Measurements from ENCODE around the gene ARID1B.

The ARID1B gene

GRCh38 chr6:156998794-156999330, 221.7 kb downstream of the ARID1B start:
- Histone ChIP-seq H3K4me3 (ENCODE audit: low read length) (no peak overlapping the region), H3K9me3 (ENCODE audit: insufficient read depth, low read depth, low read length) (no peaks in the 10 kb centered on the region), H3K4me1 (ENCODE audit: insufficient read depth, low read length) (peaks cover 32% of the 10 kb centered on the region), H3K27ac (ENCODE audit: low read depth, low read length) (no peak overlapping the region), H3K36me3 (ENCODE audit: insufficient read depth, low read length) (no peaks in the 10 kb centered on the region), H3K9ac (ENCODE audit: low read depth, low read length) (no peak overlapping the region), H3K27me3 (ENCODE audit: insufficient read depth, low read length) (no peaks in the 10 kb centered on the region)
- WGBS: 97% methylated on average over 7 of the region's 7 CpGs

- H3K27me3 ChIP-seq (ENCODE audit: insufficient read depth, low read length): no peaks in the 10 kb centered on the region
- 96% methylated on average over 3 of the region's 3 CpGs for WGBS
- H3K4me1 ChIP-seq (ENCODE audit: insufficient read depth, low read length): peaks cover 31% of the 10 kb centered on the region
- no peaks in the 10 kb centered on the region for H3K9me3 ChIP-seq (ENCODE audit: insufficient read depth, low read depth, low read length)
- no peak overlapping the region for H3K9ac ChIP-seq (ENCODE audit: low read depth, low read length)
- H3K27ac ChIP-seq (ENCODE audit: low read depth, low read length): no peak overlapping the region
- H3K36me3 ChIP-seq (ENCODE audit: insufficient read depth, low read length): no peaks in the 10 kb centered on the region
- no peak overlapping the region for H3K4me3 ChIP-seq (ENCODE audit: low read length)
These were observed 222.6 kb downstream of the ARID1B start for GRCh38 chr6:156999762-157000161.

GRCh38 chr6:157001716-157002115, 224.5 kb downstream of the ARID1B start:
- WGBS: 90% methylated on average over 12 of the region's 12 CpGs
- Histone ChIP-seq H3K4me1 (ENCODE audit: insufficient read depth, low read length) (peaks cover 33% of the 10 kb centered on the region), H3K9me3 (ENCODE audit: insufficient read depth, low read depth, low read length) (no peaks in the 10 kb centered on the region), H3K36me3 (ENCODE audit: insufficient read depth, low read length) (no peaks in the 10 kb centered on the region), H3K4me3 (ENCODE audit: low read length) (no peak overlapping the region), H3K9ac (ENCODE audit: low read depth, low read length) (no peak overlapping the region), H3K27ac (ENCODE audit: low read depth, low read length) (no peak overlapping the region), H3K27me3 (ENCODE audit: insufficient read depth, low read length) (no peaks in the 10 kb centered on the region)

GRCh38 chr6:157002774-157003173, 225.6 kb downstream of the ARID1B start:
- Histone ChIP-seq H3K9me3 (ENCODE audit: insufficient read depth, low read depth, low read length) (no peaks in the 10 kb centered on the region), H3K36me3 (ENCODE audit: insufficient read depth, low read length) (no peaks in the 10 kb centered on the region), H3K9ac (ENCODE audit: low read depth, low read length) (no peak overlapping the region), H3K4me1 (ENCODE audit: insufficient read depth, low read length) (peaks cover 37% of the 10 kb centered on the region), H3K4me3 (ENCODE audit: low read length) (no peak overlapping the region), H3K27ac (ENCODE audit: low read depth, low read length) (peak overlapping the region; percentile 5; the same call in 1 of the 2 replicates), H3K27me3 (ENCODE audit: insufficient read depth, low read length) (no peaks in the 10 kb centered on the region)
- 73% methylated on average over 1 of the region's 1 CpG for WGBS

- no peak overlapping the region for H3K4me3 ChIP-seq (ENCODE audit: low read length)
- peaks cover 49% of the 10 kb centered on the region for H3K4me1 ChIP-seq (ENCODE audit: insufficient read depth, low read length)
- no peaks in the 10 kb centered on the region for H3K27me3 ChIP-seq (ENCODE audit: insufficient read depth, low read length)
- no peak overlapping the region for H3K9ac ChIP-seq (ENCODE audit: low read depth, low read length)
- no peaks in the 10 kb centered on the region for H3K9me3 ChIP-seq (ENCODE audit: insufficient read depth, low read depth, low read length)
- WGBS: 42% methylated on average over 2 of the region's 2 CpGs
- 0 out of 2 replicates have a peak overlapping the region, but pooled peaks have one; percentile 12 for H3K27ac ChIP-seq (ENCODE audit: low read depth, low read length)
- no peaks in the 10 kb centered on the region for H3K36me3 ChIP-seq (ENCODE audit: insufficient read depth, low read length)
These were observed 228.8 kb downstream of the ARID1B start for GRCh38 chr6:157005940-157006339.

- H3K36me3 ChIP-seq (ENCODE audit: insufficient read depth, low read length): no peaks in the 10 kb centered on the region
- no peaks in the 10 kb centered on the region for H3K27me3 ChIP-seq (ENCODE audit: insufficient read depth, low read length)
- 86% methylated on average over 4 of the region's 7 CpGs for WGBS
- H3K9me3 ChIP-seq (ENCODE audit: insufficient read depth, low read depth, low read length): no peaks in the 10 kb centered on the region
- no peak overlapping the region for H3K27ac ChIP-seq (ENCODE audit: low read depth, low read length)
- peaks cover 39% of the 10 kb centered on the region for H3K4me1 ChIP-seq (ENCODE audit: insufficient read depth, low read length)
- H3K9ac ChIP-seq (ENCODE audit: low read depth, low read length): no peak overlapping the region
- no peak overlapping the region for H3K4me3 ChIP-seq (ENCODE audit: low read length)
These were observed 231.4 kb downstream of the ARID1B start for GRCh38 chr6:157008568-157008967.

GRCh38 chr6:157012355-157012754, 235.2 kb downstream of the ARID1B start:
- no peaks in the 10 kb centered on the region for H3K27me3 ChIP-seq (ENCODE audit: insufficient read depth, low read length)
- no peaks in the 10 kb centered on the region for H3K36me3 ChIP-seq (ENCODE audit: insufficient read depth, low read length)
- H3K9ac ChIP-seq (ENCODE audit: low read depth, low read length): no peak overlapping the region
- H3K4me3 ChIP-seq (ENCODE audit: low read length): no peak overlapping the region
- H3K27ac ChIP-seq (ENCODE audit: low read depth, low read length): no peak overlapping the region
- peaks cover 37% of the 10 kb centered on the region for H3K4me1 ChIP-seq (ENCODE audit: insufficient read depth, low read length)
- 76% methylated on average over 3 of the region's 3 CpGs for WGBS
- no peaks in the 10 kb centered on the region for H3K9me3 ChIP-seq (ENCODE audit: insufficient read depth, low read depth, low read length)

- Histone ChIP-seq H3K4me3 (ENCODE audit: low read length) (no peak overlapping the region), H3K4me1 (ENCODE audit: insufficient read depth, low read length) (peaks cover 31% of the 10 kb centered on the region), H3K9me3 (ENCODE audit: insufficient read depth, low read depth, low read length) (no peaks in the 10 kb centered on the region), H3K27ac (ENCODE audit: low read depth, low read length) (no peak overlapping the region), H3K9ac (ENCODE audit: low read depth, low read length) (no peak overlapping the region), H3K27me3 (ENCODE audit: insufficient read depth, low read length) (no peaks in the 10 kb centered on the region), H3K36me3 (ENCODE audit: insufficient read depth, low read length) (no peaks in the 10 kb centered on the region)
- 88% methylated on average over 7 of the region's 7 CpGs for WGBS
These were observed 236.6 kb downstream of the ARID1B start for GRCh38 chr6:157013649-157014304.

GRCh38 chr6:157014871-157015270, 237.7 kb downstream of the ARID1B start:
- H3K4me3 ChIP-seq (ENCODE audit: low read length): no peak overlapping the region
- no peaks in the 10 kb centered on the region for H3K36me3 ChIP-seq (ENCODE audit: insufficient read depth, low read length)
- no peak overlapping the region for H3K27ac ChIP-seq (ENCODE audit: low read depth, low read length)
- WGBS: 86% methylated on average over 7 of the region's 7 CpGs
- H3K9ac ChIP-seq (ENCODE audit: low read depth, low read length): no peak overlapping the region
- H3K4me1 ChIP-seq (ENCODE audit: insufficient read depth, low read length): peaks cover 40% of the 10 kb centered on the region
- H3K27me3 ChIP-seq (ENCODE audit: insufficient read depth, low read length): no peaks in the 10 kb centered on the region
- H3K9me3 ChIP-seq (ENCODE audit: insufficient read depth, low read depth, low read length): no peaks in the 10 kb centered on the region

- Histone ChIP-seq H3K36me3 (ENCODE audit: insufficient read depth, low read length) (no peaks in the 10 kb centered on the region), H3K9me3 (ENCODE audit: insufficient read depth, low read depth, low read length) (no peaks in the 10 kb centered on the region), H3K9ac (ENCODE audit: low read depth, low read length) (no peak overlapping the region), H3K27ac (ENCODE audit: low read depth, low read length) (no peak overlapping the region), H3K27me3 (ENCODE audit: insufficient read depth, low read length) (no peaks in the 10 kb centered on the region), H3K4me3 (ENCODE audit: low read length) (no peak overlapping the region), H3K4me1 (ENCODE audit: insufficient read depth, low read length) (peaks cover 48% of the 10 kb centered on the region)
- WGBS: 100% methylated on average over 1 of the region's 1 CpG
These were observed 239.8 kb downstream of the ARID1B start for GRCh38 chr6:157017022-157017421.

- Histone ChIP-seq H3K27ac (ENCODE audit: low read depth, low read length) (no peak overlapping the region), H3K4me1 (ENCODE audit: insufficient read depth, low read length) (peaks cover 49% of the 10 kb centered on the region), H3K9ac (ENCODE audit: low read depth, low read length) (no peak overlapping the region)
These were observed 240.7 kb downstream of the ARID1B start for GRCh38 chr6:157017861-157018260.

More at GRCh38 chr6:157017861-157018260, 240.7 kb downstream of the ARID1B start:
- no peaks in the 10 kb centered on the region for H3K27me3 ChIP-seq (ENCODE audit: insufficient read depth, low read length)
- no peak overlapping the region for H3K4me3 ChIP-seq (ENCODE audit: low read length)
- no peaks in the 10 kb centered on the region for H3K9me3 ChIP-seq (ENCODE audit: insufficient read depth, low read depth, low read length)
- no peaks in the 10 kb centered on the region for H3K36me3 ChIP-seq (ENCODE audit: insufficient read depth, low read length)

Measured in HUES64 (cell line).